Body of pancreas (tissue), 4 donors: ENCODE results near the gene IFT80. TPM values are rescaled to one million over a fixed set of nuclear protein-coding genes. Genes with fewer than 3 reads are reported as not detected.

ENCODE experiments used
- ATAC-seq: fragments of 150-250 bp; one replicate; pipeline ENCODE4 v1.9.1; 2016
- DNase-seq, 4 donors: peaks; one replicate each; pipeline ENCODE4 v3.0.0-alpha.2; 2019
- H3K27ac ChIP-seq, 4 donors: fragments of 200-600 bp; sonication (generic); 1 replicate in 3 of 4; 2 replicates in 1 of 4; pipeline versions ENCODE4 v1.5.1 to v1.6.1; 2016 to 2019; ENCODE audit warnings: mild to moderate bottlenecking in 1 of 4, mixed read lengths in 1 of 4, moderate library complexity in 1 of 4
- H3K27me3 ChIP-seq, 2 donors: fragments of 200-600 bp; sonication (generic); one replicate each; pipeline ENCODE4 v1.6.0; 2016; ENCODE audit warnings: mild to moderate bottlenecking in 1 of 2
- H3K36me3 ChIP-seq, 2 donors: fragments of 200-600 bp; sonication (generic); replicated peaks in 1 of 2; 2 replicates each; pipeline ENCODE4 v1.5.1; 2016; ENCODE audit warnings: low read depth in 2 of 2; ENCODE audit not compliant: insufficient read depth in 1 of 2
- H3K4me1 ChIP-seq: fragments of 200-600 bp; sonication (generic); one replicate; pipeline ENCODE4 v1.6.0; 2016
- H3K4me3 ChIP-seq, 2 donors: fragments of 200-600 bp; sonication (generic); 1 replicate in 1 of 2; 2 replicates in 1 of 2; pipeline ENCODE4 v1.5.1; 2016 to 2019
- H3K9me3 ChIP-seq, 3 donors: fragments of 200-600 bp; sonication (generic); 1 replicate in 2 of 3; 2 replicates in 1 of 3; pipeline ENCODE4 v1.5.1; 2016
- POLR2A ChIP-seq, 3 donors: fragments of 450-650 bp; IDR thresholded peaks; one replicate each; pipeline ENCODE4 v1.6.1; 2016; ENCODE audit warnings: antibody characterized with exemption in 3 of 3, mild to moderate bottlenecking in 2 of 3
- WGBS, 2 donors: methylation state at CpG; one replicate each; pipeline ENCODE4 v1.1.5; 2017; 5-methylcytosine and 5-hydroxymethylcytosine counted together
- intact Hi-C: fragments of 100-400 bp; cut with DNase I; formaldehyde crosslinking; loops from one replicate; pipeline ENCODE4 v1.15.1; 2023
- total RNA-seq, 2 donors: library from RNA; depleted of rRNA; stranded (reverse); fragments of >200 nt; gene quantifications; one replicate each; pipeline ENCODE4 v1.1.0, GENCODE V29; 2016
- TF ChIP-seq, protein P1 (sequence below), 7 experiments: fragments of 450-650 bp in 4 of 7; fragments of 200-600 bp in 3 of 7; sonication (generic) in 3 of 7; IDR thresholded peaks; one replicate each; pipeline ENCODE4 v1.5.1; 2016 to 2019; ENCODE audit warnings: antibody characterized with exemption in 7 of 7

IFT80 gene
- total RNA-seq, 2 donors from 2014 or later: 15.5 to 31.6 TPM

DNA sequence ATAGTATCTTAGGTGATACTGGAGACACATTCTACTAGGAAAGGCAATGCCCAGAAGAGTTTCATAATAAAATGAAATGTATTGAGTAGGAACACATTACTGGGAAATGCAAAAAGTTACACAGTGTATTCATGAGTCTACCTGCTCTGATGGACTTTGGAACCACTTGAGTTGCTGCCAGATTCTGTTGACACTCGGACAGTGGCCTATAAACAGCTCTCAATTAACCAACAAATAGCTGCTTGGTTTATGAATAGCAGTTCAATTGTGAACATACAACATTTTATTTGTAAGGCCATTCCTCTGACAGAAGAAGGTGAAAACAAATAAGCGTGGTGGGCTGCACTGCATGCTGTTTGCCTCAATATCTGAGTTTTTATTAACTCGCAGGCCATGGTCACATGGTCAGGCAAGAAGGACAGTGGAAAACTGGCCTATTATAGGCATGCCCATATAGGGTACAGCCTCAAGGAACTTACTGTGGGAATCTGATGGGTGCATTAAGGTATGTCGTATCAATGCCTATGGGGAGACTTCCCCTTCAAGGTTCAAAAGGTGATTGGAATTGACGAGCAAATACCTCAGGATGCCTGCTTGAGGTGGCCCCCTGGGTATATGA is 107.6 kb downstream of the IFT80 start:
- 49 to 63% methylated on average over 5 of the region's 5 CpGs for WGBS, 2 donors
- peak; percentile 87 for ATAC-seq
- Histone ChIP-seq H3K27ac (peak overlapping the region in 1 of 4 donors; percentile 46), H3K36me3 (no peaks in the 10 kb centered on the region), H3K4me3 (no peak overlapping the region), H3K9me3 (no peaks in the 10 kb centered on the region), H3K27me3 (no peaks in the 10 kb centered on the region), H3K4me1 (peaks cover 11% of the 10 kb centered on the region)
- intact Hi-C loops: no loop called here
- TF ChIP-seq, protein P1, sequence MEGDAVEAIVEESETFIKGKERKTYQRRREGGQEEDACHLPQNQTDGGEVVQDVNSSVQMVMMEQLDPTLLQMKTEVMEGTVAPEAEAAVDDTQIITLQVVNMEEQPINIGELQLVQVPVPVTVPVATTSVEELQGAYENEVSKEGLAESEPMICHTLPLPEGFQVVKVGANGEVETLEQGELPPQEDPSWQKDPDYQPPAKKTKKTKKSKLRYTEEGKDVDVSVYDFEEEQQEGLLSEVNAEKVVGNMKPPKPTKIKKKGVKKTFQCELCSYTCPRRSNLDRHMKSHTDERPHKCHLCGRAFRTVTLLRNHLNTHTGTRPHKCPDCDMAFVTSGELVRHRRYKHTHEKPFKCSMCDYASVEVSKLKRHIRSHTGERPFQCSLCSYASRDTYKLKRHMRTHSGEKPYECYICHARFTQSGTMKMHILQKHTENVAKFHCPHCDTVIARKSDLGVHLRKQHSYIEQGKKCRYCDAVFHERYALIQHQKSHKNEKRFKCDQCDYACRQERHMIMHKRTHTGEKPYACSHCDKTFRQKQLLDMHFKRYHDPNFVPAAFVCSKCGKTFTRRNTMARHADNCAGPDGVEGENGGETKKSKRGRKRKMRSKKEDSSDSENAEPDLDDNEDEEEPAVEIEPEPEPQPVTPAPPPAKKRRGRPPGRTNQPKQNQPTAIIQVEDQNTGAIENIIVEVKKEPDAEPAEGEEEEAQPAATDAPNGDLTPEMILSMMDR (IDR thresholded peaks at IDR 0.05): no peak
- no peak for TF ChIP-seq POLR2A (IDR thresholded peaks at IDR 0.05)
- peak; percentile 49 to 76 (median 64) for DNase-seq

DNA sequence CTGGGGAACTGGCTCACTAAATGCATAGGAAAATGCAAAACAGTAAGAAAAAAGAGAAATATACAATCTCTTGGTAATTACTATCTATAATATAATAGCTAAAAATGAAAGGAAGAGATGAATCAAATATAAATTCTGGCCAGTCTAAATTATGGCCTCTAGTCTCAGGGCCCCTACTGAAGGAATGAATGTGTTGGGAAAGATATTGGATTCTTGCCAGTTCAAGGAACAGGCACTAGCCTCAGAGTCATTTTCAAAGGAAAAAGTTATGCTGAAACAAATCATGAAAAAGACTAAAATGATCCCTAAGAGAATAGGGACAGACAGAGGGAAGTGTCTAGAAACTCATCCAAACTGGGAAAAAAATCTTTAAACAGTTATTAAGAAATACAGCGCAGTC is 111.4 kb downstream of the IFT80 start:
- Histone ChIP-seq H3K27me3 (no peaks in the 10 kb centered on the region), H3K36me3 (no peaks in the 10 kb centered on the region), H3K4me1 (peaks cover 11% of the 10 kb centered on the region), H3K4me3 (no peak overlapping the region), H3K27ac (no peak overlapping the region), H3K9me3 (no peaks in the 10 kb centered on the region)
- DNase-seq (no peak), ATAC-seq (no peak)
- 96 to 100% methylated on average over 1 of the region's 1 CpG for WGBS, 2 donors
- TF ChIP-seq POLR2A (IDR thresholded peaks at IDR 0.05): no peak
- TF ChIP-seq, protein P1 (IDR thresholded peaks at IDR 0.05): no peak
- intact Hi-C loops: no loop called here

DNA sequence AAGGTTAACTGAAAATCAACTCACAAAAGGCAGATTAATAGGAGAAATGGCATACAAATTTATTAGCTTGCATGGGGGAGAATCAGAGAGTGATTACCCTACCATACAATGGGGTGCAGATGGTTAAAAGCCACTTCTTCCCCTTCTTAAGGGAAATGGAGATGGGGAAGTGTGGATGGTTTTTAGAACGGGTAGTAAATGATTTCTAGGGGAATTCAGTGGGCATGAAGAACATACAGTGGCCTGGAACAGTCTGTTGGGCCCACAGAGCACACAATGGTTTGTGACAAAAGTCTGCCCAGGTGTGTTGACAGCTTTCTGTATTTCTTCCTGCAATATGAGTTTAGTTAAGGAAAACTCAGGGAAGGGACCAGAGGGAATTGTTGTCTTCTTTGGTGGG is 112.8 kb downstream of the IFT80 start:
- H3K9me3 ChIP-seq: no peaks in the 10 kb centered on the region
- H3K36me3 ChIP-seq: no peaks in the 10 kb centered on the region
- intact Hi-C loops: no loop called here
- H3K4me3 ChIP-seq: no peak overlapping the region
- no peaks in the 10 kb centered on the region for H3K27me3 ChIP-seq
- no peak for TF ChIP-seq POLR2A (IDR thresholded peaks at IDR 0.05)
- TF ChIP-seq, protein P1 (IDR thresholded peaks at IDR 0.05): no peak
- no peak for ATAC-seq
- H3K4me1 ChIP-seq: peaks cover 7% of the 10 kb centered on the region
- WGBS, 2 donors: 47 to 65% methylated on average over 1 of the region's 1 CpG
- H3K27ac ChIP-seq: no peak overlapping the region
- DNase-seq: no peak

DNA sequence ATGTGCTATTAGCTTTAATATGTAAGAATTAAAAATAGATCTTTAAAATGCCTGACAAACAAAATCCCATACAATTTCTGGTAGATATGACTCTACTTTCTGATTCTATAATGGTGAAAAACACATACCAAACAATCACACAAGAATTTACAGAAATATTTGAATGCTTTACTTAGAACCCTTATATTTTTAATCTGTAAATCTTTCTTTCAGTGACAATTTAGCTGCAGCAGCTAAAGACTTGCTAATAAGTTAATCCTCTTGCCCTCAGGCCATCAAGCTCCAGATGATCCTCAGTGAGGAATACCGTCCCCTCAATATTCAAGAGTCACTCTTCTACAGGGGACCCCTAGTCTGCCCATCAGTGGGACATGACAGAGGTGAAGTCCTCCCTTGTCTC is 118.2 kb downstream of the IFT80 start:
- 93 to 95% methylated on average over 1 of the region's 1 CpG for WGBS, 2 donors
- TF ChIP-seq, protein P1 (IDR thresholded peaks at IDR 0.05): no peak
- TF ChIP-seq POLR2A (IDR thresholded peaks at IDR 0.05): no peak
- ATAC-seq (no peak), DNase-seq (no peak)
- Histone ChIP-seq H3K4me3 (no peak overlapping the region), H3K27ac (no peak overlapping the region), H3K36me3 (no peaks in the 10 kb centered on the region), H3K9me3 (no peaks in the 10 kb centered on the region), H3K27me3 (no peaks in the 10 kb centered on the region), H3K4me1 (no peaks in the 10 kb centered on the region)
- intact Hi-C loops: no loop called here

DNA sequence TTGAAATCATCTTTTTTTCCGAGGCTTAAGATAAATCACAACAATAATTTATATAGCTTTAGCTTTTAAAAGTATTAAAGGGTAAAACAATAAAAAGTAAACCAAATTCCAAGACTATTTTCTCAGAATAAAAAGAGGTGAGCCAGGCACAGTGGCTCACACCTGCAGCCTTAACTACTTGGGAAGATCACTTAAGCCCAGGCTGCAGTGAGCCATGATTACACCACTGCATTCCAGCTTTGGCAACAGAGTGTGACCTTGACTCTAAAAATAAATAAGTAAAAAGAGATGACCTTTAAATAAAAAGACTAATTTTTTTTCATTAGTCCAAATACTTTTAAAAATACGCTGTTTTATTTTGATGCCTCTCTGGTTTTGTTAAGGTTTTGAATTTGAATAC is 119.4 kb downstream of the IFT80 start:
- Histone ChIP-seq H3K9me3 (no peaks in the 10 kb centered on the region), H3K27me3 (no peaks in the 10 kb centered on the region), H3K4me1 (no peaks in the 10 kb centered on the region), H3K4me3 (no peak overlapping the region), H3K27ac (no peak overlapping the region), H3K36me3 (no peaks in the 10 kb centered on the region)
- no peak for ATAC-seq
- intact Hi-C loops: no loop called here
- TF ChIP-seq, protein P1 (IDR thresholded peaks at IDR 0.05): no peak
- TF ChIP-seq POLR2A (IDR thresholded peaks at IDR 0.05): no peak
- 66 to 91% methylated on average over 2 of the region's 2 CpGs for WGBS, 2 donors
- no peak for DNase-seq
